H9 (cell line): ENCODE results near the gene FABP7. TPM values are rescaled to one million over a fixed set of nuclear protein-coding genes. Genes with fewer than 3 reads are reported as not detected.

Source experiments
- DNase-seq: peaks from one replicate; pipeline ENCODE4 v3.0.0-alpha.2; 2017
- H2AFZ ChIP-seq: one replicate; pipeline ENCODE4 v1.6.1; 2013; ENCODE audit warnings: mild to moderate bottlenecking, low read length, control low read depth, moderate library complexity
- H2AK5ac ChIP-seq: 2 replicates; pipeline ENCODE4 v1.6.1; 2013; ENCODE audit warnings: low read length, control low read depth, mixed read lengths; ENCODE audit not compliant: insufficient read length
- H2BK120ac ChIP-seq: one replicate; pipeline ENCODE4 v1.6.1; 2013; ENCODE audit warnings: low read depth, mild to moderate bottlenecking, low read length, control low read depth, inconsistent platforms; ENCODE audit not compliant: poor library complexity, severe bottlenecking
- H2BK12ac ChIP-seq: 2 replicates; pipeline ENCODE4 v1.6.1; 2013; ENCODE audit warnings: low read length, control low read depth, mixed read lengths, low read depth; ENCODE audit not compliant: insufficient read length
- H2BK15ac ChIP-seq: 2 replicates; pipeline ENCODE4 v1.6.1; 2013; ENCODE audit warnings: low read depth, low read length, control low read depth
- H2BK20ac ChIP-seq: one replicate; pipeline ENCODE4 v1.6.1; 2013; ENCODE audit warnings: low read depth, mild to moderate bottlenecking, low read length, control low read depth, inconsistent platforms; ENCODE audit not compliant: poor library complexity, severe bottlenecking
- H2BK5ac ChIP-seq: 2 replicates; pipeline ENCODE4 v1.6.1; 2013; ENCODE audit warnings: low read length, control low read depth, mixed read lengths; ENCODE audit not compliant: insufficient read length
- H3K14ac ChIP-seq: 2 replicates; pipeline ENCODE4 v1.6.1; 2013; ENCODE audit warnings: low read length, control low read depth; ENCODE audit not compliant: insufficient read depth
- H3K18ac ChIP-seq: 2 replicates; pipeline ENCODE4 v1.6.1; 2013; ENCODE audit warnings: low read depth, mild to moderate bottlenecking, mixed read lengths, low read length, control low read depth; ENCODE audit not compliant: insufficient read length
- H3K23ac ChIP-seq: 2 replicates; pipeline ENCODE4 v1.6.1; 2013; ENCODE audit warnings: low read length, control low read depth, mixed read lengths, low read depth; ENCODE audit not compliant: insufficient read length
- H3K23me2 ChIP-seq: 2 replicates; pipeline ENCODE4 v1.6.1; 2013; ENCODE audit warnings: low read depth, mild to moderate bottlenecking, mixed read lengths, low read length, control low read depth; ENCODE audit not compliant: insufficient read length, poor library complexity, severe bottlenecking
- H3K27ac ChIP-seq: 2 replicates; pipeline ENCODE4 v1.5.1; 2013; ENCODE audit warnings: low read length, control low read depth, mixed read lengths, low read depth; ENCODE audit not compliant: insufficient read length
- H3K27me3 ChIP-seq: 2 replicates; pipeline ENCODE4 v1.6.1; 2013; ENCODE audit warnings: low read length, control low read depth, inconsistent platforms; ENCODE audit not compliant: insufficient read depth
- H3K4ac ChIP-seq: 2 replicates; pipeline ENCODE4 v1.6.1; 2013; ENCODE audit warnings: low read depth, mild to moderate bottlenecking, control low read depth, inconsistent platforms, low read length, moderate library complexity
- H3K4me1 ChIP-seq: 2 replicates; pipeline ENCODE4 v1.6.1; 2013; ENCODE audit warnings: low read length, control low read depth, inconsistent platforms; ENCODE audit not compliant: insufficient read depth
- H3K4me2 ChIP-seq: 2 replicates; pipeline ENCODE4 v1.6.1; 2013; ENCODE audit warnings: low read length, control low read depth, mixed read lengths; ENCODE audit not compliant: insufficient read length, insufficient read depth
- H3K56ac ChIP-seq: 2 replicates; pipeline ENCODE4 v1.6.1; 2013; ENCODE audit warnings: low read depth, mild to moderate bottlenecking, mixed read lengths, low read length, control low read depth; ENCODE audit not compliant: insufficient read length
- H3K79me1 ChIP-seq: 2 replicates; pipeline ENCODE4 v1.6.1; 2013; ENCODE audit warnings: low read depth, mild to moderate bottlenecking, moderate library complexity, low read length, control low read depth, inconsistent platforms; ENCODE audit not compliant: insufficient read depth, poor library complexity, severe bottlenecking
- H3K79me2 ChIP-seq: 2 replicates; pipeline ENCODE4 v1.6.1; 2013; ENCODE audit warnings: low read length, control low read depth, inconsistent platforms; ENCODE audit not compliant: insufficient read depth
- H3K9ac ChIP-seq: 2 replicates; pipeline ENCODE4 v1.6.1; 2013; ENCODE audit warnings: low read length, control low read depth, mixed read lengths; ENCODE audit not compliant: insufficient read length; ENCODE audit errors: extremely low read depth
- H3K9me3 ChIP-seq: one replicate; pipeline ENCODE4 v1.6.1; 2013; ENCODE audit warnings: low read depth, low read length, inconsistent platforms; ENCODE audit not compliant: control insufficient read depth
- H3T11ph ChIP-seq: one replicate; pipeline ENCODE4 v1.6.1; 2013; ENCODE audit warnings: mild to moderate bottlenecking, low read length, control low read depth, inconsistent platforms
- H4K20me1 ChIP-seq: one replicate; pipeline ENCODE4 v1.6.1; 2013; ENCODE audit not compliant: control insufficient read depth, insufficient read length, insufficient read depth
- H4K5ac ChIP-seq: 2 replicates; pipeline ENCODE4 v1.6.1; 2013; ENCODE audit warnings: low read depth, mild to moderate bottlenecking, mixed read lengths, low read length, control low read depth; ENCODE audit not compliant: insufficient read length
- H4K8ac ChIP-seq: replicated peaks from 2 replicates; pipeline ENCODE4 v1.6.1; 2013; ENCODE audit warnings: low read length, control low read depth, mixed read lengths, low read depth; ENCODE audit not compliant: insufficient read length
- H4K91ac ChIP-seq: 2 replicates; pipeline ENCODE4 v1.6.1; 2013; ENCODE audit warnings: low read depth, mild to moderate bottlenecking, moderate library complexity, mixed read lengths, low read length, control low read depth; ENCODE audit not compliant: insufficient read length
- H3K27ac Mint-ChIP-seq, 3 experiments: 2 replicates in 2 of 3; 3 replicates in 1 of 3; pipeline ENCODE4 v1.8.0; 2020 to 2021; ENCODE audit warnings: mixed read lengths in 3 of 3, mild to moderate bottlenecking in 1 of 3, moderate library complexity in 1 of 3
- H3K27me3 Mint-ChIP-seq: 2 replicates; pipeline ENCODE4 v1.8.0; 2021; ENCODE audit warnings: low read depth, mild to moderate bottlenecking, moderate library complexity, mixed read lengths
- H3K36me3 Mint-ChIP-seq, 3 experiments: 2 replicates in 2 of 3; 3 replicates in 1 of 3; pipeline ENCODE4 v1.8.0; 2020 to 2021; ENCODE audit warnings: low read depth in 3 of 3, mixed read lengths in 3 of 3; ENCODE audit not compliant: insufficient read depth in 1 of 3
- H3K4me1 Mint-ChIP-seq, 2 experiments: 2 replicates each; pipeline ENCODE4 v1.8.0; 2020; ENCODE audit warnings: mixed read lengths in 2 of 2
- H3K4me3 Mint-ChIP-seq, 2 experiments: 2 replicates in 1 of 2; 3 replicates in 1 of 2; pipeline ENCODE4 v1.8.0; 2020 to 2021; ENCODE audit warnings: mild to moderate bottlenecking in 2 of 2, mixed read lengths in 2 of 2, moderate library complexity in 1 of 2
- H3K9me3 Mint-ChIP-seq, 2 experiments: 2 replicates in 1 of 2; 3 replicates in 1 of 2; pipeline ENCODE4 v1.8.0; 2020; ENCODE audit warnings: mild to moderate bottlenecking in 2 of 2, mixed read lengths in 2 of 2, moderate library complexity in 1 of 2
- WGBS: extraction: QIAGEN DNeasy Blood & Tissue Kit; methylation state at CpG from one replicate; pipeline ENCODE4 v1.1.7; 2013; ENCODE audit warnings: missing lambda C conversion rate, low lambda C conversion rate, mixed read lengths; ENCODE audit not compliant: insufficient read length; ENCODE audit errors: extremely low coverage; 5-methylcytosine and 5-hydroxymethylcytosine counted together
- total RNA-seq: library from RNA; stranded (reverse); gene quantifications from 2 replicates; pipeline ENCODE4 v1.2.1, GENCODE V29; 2021
- TF ChIP-seq, protein P1 (sequence below): fragments of 200-600 bp; sonication (generic); conservative IDR thresholded peaks from 3 replicates; pipeline ENCODE4 v1.8.0; 2021; ENCODE audit warnings: antibody characterized with exemption, mild to moderate bottlenecking

FABP7 gene
- total RNA-seq, 1 experiment from 2014 or later = 3.9 TPM

- Histone ChIP-seq H3T11ph (no peak overlapping the region), H3K18ac (no peak overlapping the region), H2BK120ac (no peak overlapping the region), H3K14ac (no peak overlapping the region), H3K79me2 (no peaks in the 10 kb centered on the region), H3K27ac (no peak overlapping the region), H3K23me2 (no peaks in the 10 kb centered on the region), H3K4me2 (peak overlapping the region; percentile 30), H4K5ac (no peak overlapping the region), H3K9ac (no peak overlapping the region), H3K27me3 (no peaks in the 10 kb centered on the region), H2BK20ac (no peak overlapping the region), H3K4me1 (peaks cover 3% of the 10 kb centered on the region; the same call in 1 of the 2 replicates), H2AFZ (no peak overlapping the region), H4K91ac (no peak overlapping the region), H3K9me3 (no peaks in the 10 kb centered on the region), H2AK5ac (no peak overlapping the region), H2BK15ac (no peak overlapping the region), H4K8ac (no peak overlapping the region), H3K79me1 (no peaks in the 10 kb centered on the region), H4K20me1 (no peaks in the 10 kb centered on the region), H2BK5ac (no peak overlapping the region), H3K4ac (no peak overlapping the region), H3K23ac (no peak overlapping the region), H2BK12ac (no peak overlapping the region), H3K56ac (no peak overlapping the region)
- Mint-ChIP-seq H3K4me3 (peak overlapping the region in 1 of 2 experiments; percentile 71; a peak in 2 of 5 replicates), H3K4me1 (peaks cover 25 to 37% of the 10 kb centered on the region in 2 experiments), H3K27ac (no peak overlapping the region), H3K36me3 (no peaks in the 10 kb centered on the region), H3K9me3 (no peaks in the 10 kb centered on the region), H3K27me3 (no peaks in the 10 kb centered on the region; the same call in 1 of the 2 replicates)
- DNase-seq = no peak
- WGBS = no CpG with 5 or more reads among the region's 5 CpGs
- TF ChIP-seq, protein P1, sequence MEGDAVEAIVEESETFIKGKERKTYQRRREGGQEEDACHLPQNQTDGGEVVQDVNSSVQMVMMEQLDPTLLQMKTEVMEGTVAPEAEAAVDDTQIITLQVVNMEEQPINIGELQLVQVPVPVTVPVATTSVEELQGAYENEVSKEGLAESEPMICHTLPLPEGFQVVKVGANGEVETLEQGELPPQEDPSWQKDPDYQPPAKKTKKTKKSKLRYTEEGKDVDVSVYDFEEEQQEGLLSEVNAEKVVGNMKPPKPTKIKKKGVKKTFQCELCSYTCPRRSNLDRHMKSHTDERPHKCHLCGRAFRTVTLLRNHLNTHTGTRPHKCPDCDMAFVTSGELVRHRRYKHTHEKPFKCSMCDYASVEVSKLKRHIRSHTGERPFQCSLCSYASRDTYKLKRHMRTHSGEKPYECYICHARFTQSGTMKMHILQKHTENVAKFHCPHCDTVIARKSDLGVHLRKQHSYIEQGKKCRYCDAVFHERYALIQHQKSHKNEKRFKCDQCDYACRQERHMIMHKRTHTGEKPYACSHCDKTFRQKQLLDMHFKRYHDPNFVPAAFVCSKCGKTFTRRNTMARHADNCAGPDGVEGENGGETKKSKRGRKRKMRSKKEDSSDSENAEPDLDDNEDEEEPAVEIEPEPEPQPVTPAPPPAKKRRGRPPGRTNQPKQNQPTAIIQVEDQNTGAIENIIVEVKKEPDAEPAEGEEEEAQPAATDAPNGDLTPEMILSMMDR = no peak
Observed at GRCh38 chr6:122780114-122780513, 598 bp downstream of the FABP7 start.
